Activated CD8-positive, alpha-beta memory T cell treated with anti-CD3 and anti-CD28 coated beads, Interleukin-2, amount 10 ng/mL, durations not matched to agents 7 days and 5 days (primary cell): ENCODE results near the gene LARP7. TPM values are rescaled to one million over a fixed set of nuclear protein-coding genes. Genes with fewer than 3 reads are reported as not detected.

ENCODE experiments used
- ATAC-seq: fragments of 150-1000 bp; cut with Tn5 transposase; one replicate; pipeline ENCODE4 v1.10.0; 2021; ENCODE audit warnings: moderate library complexity
- CTCF ChIA-PET: fragments of 350-600 bp; sonication (Branson Sonifier 250); formaldehyde crosslinking; loops from one replicate; lab custom pipeline; 2021; ENCODE audit warnings: antibody characterized with exemption; lab: Charles Lee
- DNase-seq: peaks from one replicate; pipeline ENCODE4 v3.0.0-alpha.2; 2020
- H3K27ac Mint-ChIP-seq: one replicate; pipeline ENCODE4 v1.8.0; 2021; ENCODE audit warnings: mild to moderate bottlenecking, mixed read lengths
- H3K27me3 Mint-ChIP-seq: one replicate; pipeline ENCODE4 v1.8.0; 2021; ENCODE audit warnings: mixed read lengths
- H3K36me3 Mint-ChIP-seq: one replicate; pipeline ENCODE4 v1.8.0; 2021; ENCODE audit warnings: mild to moderate bottlenecking, mixed read lengths
- H3K4me1 Mint-ChIP-seq: one replicate; pipeline ENCODE4 v1.8.0; 2021; ENCODE audit warnings: mixed read lengths
- H3K4me3 Mint-ChIP-seq: one replicate; pipeline ENCODE4 v1.8.0; 2021; ENCODE audit warnings: mild to moderate bottlenecking, moderate library complexity, mixed read lengths
- H3K9me3 Mint-ChIP-seq: one replicate; pipeline ENCODE4 v1.8.0; 2022; ENCODE audit warnings: low read depth, mixed read lengths
- microRNA-seq: library from miRNA; unstranded; fragments of <30 nt; microRNA quantifications from one replicate; pipeline ENCODE4 v1.2.0, GENCODE V29; 2022
- total RNA-seq, 2 experiments: library from RNA; stranded (reverse); gene quantifications; one replicate each; pipeline ENCODE4 v1.2.3, GENCODE V29; 2021

LARP7 gene
- total RNA-seq, 2 experiments from 2014 or later, result 53.3 to 53.6 TPM

DNA sequence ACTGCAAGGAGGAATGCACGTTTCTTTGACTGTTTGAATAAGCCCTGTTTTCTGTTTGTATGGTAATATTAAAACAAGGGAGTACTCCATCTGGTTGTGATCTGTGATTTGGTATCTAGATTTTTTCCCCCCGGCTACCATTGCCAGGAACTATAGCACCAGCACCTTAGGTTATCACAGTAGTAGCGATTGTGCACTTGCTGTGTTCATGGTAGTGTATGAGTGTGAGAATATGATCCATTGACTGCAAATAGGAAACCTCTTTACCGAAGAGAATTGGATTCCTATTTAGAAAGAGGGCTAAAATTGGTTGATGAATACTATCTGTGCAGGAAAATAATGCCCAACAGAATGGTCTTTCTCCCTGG is 69.9 kb downstream of the LARP7 start:
- DNase-seq (no peak), ATAC-seq (no peak)
- CTCF ChIA-PET, result interaction anchor here (0.9 to 1.4 kb wide), 4 partner anchors 27 to 55 kb away, joined by 3 read pairs; no protein-coding TSS in a partner anchor
- H3K27ac Mint-ChIP-seq, result peak overlapping the region; percentile 71
- H3K4me3 Mint-ChIP-seq, result peak overlapping the region; percentile 90
- peaks cover 2% of the 10 kb centered on the region for H3K36me3 Mint-ChIP-seq
- no peaks in the 10 kb centered on the region for H3K9me3 Mint-ChIP-seq
- H3K4me1 Mint-ChIP-seq, result peaks cover 26% of the 10 kb centered on the region
- peaks cover 44% of the 10 kb centered on the region for H3K27me3 Mint-ChIP-seq

Small RNA genes lying within 50 kb of the gene (microRNA-seq; reads per million reads assigned to microRNA genes)
- gene MIR302A (5.1 reads per million, percentile 13 among the genes with 10 or more reads in this experiment), gene MIR302B (6.4 reads per million, percentile 18 among the genes with 10 or more reads in this experiment), gene MIR302C (not detected), gene MIR302D (3.0 reads per million), gene MIR367 (not detected)

Other genes starting within 250 kb of the LARP7 start
- under 1 TPM in 1 of 2 experiments, not detected in 1; 0.12 TPM for gene NEUROG2, start 121.0 kb upstream of the LARP7 start, total RNA-seq
- 10 to 100 TPM; 41.8 to 59.5 TPM for gene ZGRF1, start 234 bp upstream of the LARP7 start, total RNA-seq